Epithelial cell of prostate (primary cell): ENCODE results near the gene SPEN.
A peak's percentile ranks its signal among the peaks of the same experiment; 100 is the strongest.

Experiments
- DNase-seq: peaks from one replicate; pipeline ENCODE4 v3.0.0-alpha.2; 2011; ENCODE audit warnings: low read depth, low spot score
- H3K27ac ChIP-seq: fragments of 450-650 bp; 2 replicates; pipeline ENCODE4 v1.5.1; 2017; ENCODE audit warnings: mild to moderate bottlenecking

SPEN gene

DNA sequence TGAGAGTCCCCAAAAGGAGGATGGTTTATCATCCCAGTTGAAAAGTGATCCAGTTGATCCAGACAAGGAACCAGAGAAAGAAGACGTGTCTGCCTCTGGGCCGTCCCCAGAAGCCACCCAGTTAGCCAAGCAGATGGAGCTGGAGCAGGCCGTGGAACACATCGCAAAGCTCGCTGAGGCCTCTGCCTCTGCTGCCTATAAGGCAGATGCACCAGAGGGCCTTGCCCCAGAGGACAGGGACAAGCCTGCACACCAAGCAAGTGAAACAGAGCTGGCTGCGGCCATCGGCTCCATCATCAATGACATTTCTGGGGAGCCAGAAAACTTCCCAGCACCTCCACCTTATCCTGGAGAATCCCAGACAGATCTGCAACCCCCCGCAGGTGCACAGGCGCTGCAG is 85.1 kb downstream of the SPEN start:
- no peak overlapping the region for H3K27ac ChIP-seq
- DNase-seq = no peak

DNA sequence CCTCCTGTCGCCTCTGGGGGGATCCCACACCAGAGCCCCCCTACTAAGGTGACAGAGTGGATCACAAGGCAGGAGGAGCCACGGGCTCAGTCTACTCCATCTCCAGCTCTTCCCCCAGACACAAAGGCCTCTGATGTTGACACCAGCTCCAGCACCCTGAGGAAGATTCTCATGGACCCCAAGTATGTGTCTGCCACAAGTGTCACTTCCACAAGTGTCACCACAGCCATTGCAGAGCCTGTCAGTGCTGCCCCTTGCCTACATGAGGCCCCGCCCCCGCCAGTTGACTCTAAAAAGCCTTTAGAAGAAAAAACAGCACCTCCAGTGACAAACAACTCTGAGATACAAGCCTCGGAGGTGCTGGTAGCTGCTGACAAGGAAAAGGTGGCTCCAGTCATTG is 86.2 kb downstream of the SPEN start:
- DNase-seq = no peak
- H3K27ac ChIP-seq = no peak overlapping the region

- H3K27ac ChIP-seq = no peak overlapping the region
- DNase-seq = no peak
Measured at GRCh38 chr1:15934211-15935055, 86.9 kb downstream of the SPEN start.

GRCh38 chr1:15935056-15935950 is 87.8 kb downstream of the SPEN start:
- H3K27ac ChIP-seq = no peak overlapping the region
- DNase-seq = no peak

- DNase-seq = no peak
Measured at GRCh38 chr1:15936025-15936424, 88.5 kb downstream of the SPEN start.

DNA sequence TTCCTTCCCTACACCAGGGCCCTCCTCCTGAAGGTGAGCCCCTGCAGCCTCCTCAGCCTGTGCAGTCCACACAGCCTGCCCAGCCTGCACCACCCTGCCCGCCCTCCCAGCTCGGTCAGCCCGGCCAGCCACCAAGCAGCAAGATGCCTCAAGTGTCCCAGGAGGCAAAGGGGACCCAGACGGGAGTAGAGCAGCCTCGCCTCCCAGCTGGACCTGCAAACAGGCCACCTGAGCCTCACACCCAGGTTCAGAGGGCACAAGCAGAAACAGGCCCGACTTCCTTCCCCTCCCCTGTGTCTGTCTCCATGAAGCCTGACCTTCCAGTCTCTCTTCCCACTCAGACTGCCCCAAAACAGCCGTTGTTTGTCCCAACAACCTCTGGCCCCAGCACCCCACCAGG is 89.6 kb downstream of the SPEN start:
- no peak for DNase-seq
- H3K27ac ChIP-seq = peak overlapping the region; percentile 16

More at GRCh38 chr1:15936025-15936424, 88.5 kb downstream of the SPEN start:
- H3K27ac ChIP-seq = no peak overlapping the region

DNA sequence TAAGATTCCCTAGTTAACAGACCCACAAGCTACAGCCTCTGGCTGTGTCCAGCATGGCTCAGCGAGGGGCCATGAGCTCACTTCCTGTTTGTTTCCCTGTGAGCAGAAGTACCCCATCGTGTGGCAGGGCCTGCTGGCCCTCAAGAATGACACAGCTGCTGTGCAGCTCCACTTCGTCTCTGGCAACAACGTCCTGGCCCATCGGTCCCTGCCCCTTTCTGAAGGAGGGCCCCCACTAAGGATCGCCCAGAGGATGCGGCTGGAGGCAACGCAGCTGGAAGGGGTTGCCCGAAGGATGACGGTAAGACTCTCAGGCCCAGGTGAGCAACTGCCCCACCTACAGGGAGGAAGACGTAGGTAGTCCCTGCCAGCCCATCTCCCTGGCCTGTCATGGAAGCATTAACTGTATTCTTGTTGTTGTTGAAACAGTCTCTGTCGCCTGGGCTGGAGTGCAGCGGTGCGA is 90.2 kb downstream of the SPEN start:
- H3K27ac ChIP-seq = peak overlapping the region; percentile 16
- no peak for DNase-seq

DNA sequence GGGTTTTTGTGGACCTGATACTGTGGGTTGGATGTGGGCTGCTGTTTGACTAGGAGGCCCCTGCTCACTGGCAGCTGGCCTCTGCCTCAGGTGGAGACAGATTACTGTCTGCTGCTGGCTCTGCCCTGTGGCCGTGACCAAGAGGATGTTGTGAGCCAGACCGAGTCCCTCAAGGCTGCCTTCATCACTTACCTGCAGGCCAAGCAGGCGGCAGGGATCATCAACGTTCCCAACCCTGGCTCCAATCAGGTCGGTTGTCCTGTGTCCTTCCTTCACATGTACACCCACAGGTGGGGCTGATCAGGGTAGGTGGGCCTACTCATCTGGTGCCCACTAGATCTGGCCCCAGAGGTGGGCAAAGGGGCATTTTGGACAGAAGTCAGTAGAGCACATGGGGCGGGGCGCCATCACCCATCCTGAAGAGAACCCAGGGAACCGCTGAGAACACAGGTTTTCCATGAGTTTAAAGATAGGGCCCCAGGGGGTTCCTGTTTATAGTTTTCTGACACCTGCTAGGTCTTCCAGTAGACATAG is 91.2 kb downstream of the SPEN start:
- H3K27ac ChIP-seq = peak overlapping the region; percentile 40
- DNase-seq = no peak

DNA sequence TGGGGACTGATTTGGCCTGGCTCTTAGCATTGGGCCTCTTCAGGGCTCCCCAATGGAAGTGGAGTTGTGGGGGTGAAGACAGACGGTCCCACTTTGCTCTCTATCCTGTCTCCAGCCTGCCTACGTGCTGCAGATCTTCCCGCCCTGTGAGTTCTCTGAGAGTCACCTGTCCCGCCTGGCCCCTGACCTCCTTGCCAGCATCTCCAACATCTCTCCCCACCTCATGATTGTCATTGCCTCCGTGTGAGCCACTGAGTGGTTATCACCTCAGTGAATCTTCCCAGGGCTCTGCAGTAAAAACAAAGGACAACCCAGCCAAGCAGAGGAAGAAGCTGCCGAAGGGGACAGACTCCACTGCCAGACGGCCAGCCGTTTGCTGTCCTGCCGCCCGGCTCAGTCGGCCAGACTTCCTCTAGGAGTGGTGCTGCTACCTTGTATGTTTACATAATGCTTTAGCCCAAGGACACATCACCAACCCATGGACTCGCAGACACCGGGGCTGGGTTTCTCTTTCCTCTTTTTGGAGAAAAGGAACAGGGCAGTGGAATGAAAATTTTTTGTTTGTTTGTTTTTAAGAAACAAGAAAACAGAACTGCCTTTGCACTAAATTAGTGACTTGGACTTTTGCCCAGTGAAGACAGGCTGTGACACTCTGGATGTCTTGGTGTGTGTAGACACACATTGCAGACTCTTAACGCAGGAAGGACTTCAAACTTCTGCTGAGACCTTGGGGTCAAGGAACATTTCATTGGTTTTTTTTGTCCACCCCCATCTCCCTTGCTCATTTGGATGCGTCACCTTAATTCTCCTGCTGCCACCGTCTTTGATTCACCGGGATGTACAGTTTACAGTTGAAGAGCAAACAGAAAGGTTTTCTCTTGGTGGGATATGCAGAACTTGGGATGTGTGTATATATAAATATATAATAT is 91.9 kb downstream of the SPEN start:
- no peak for DNase-seq
- peak overlapping the region; percentile 40 for H3K27ac ChIP-seq

- no peak overlapping the region for H3K27ac ChIP-seq
- DNase-seq = no peak
Measured at GRCh38 chr1:15940110-15941043, 92.9 kb downstream of the SPEN start.

- no peak for DNase-seq
- H3K27ac ChIP-seq = no peak overlapping the region
Measured at GRCh38 chr1:15941044-15941840, 93.7 kb downstream of the SPEN start.

GRCh38 chr1:15941899-15942660 is 94.6 kb downstream of the SPEN start:
- no peak overlapping the region for H3K27ac ChIP-seq
- DNase-seq = no peak

DNA sequence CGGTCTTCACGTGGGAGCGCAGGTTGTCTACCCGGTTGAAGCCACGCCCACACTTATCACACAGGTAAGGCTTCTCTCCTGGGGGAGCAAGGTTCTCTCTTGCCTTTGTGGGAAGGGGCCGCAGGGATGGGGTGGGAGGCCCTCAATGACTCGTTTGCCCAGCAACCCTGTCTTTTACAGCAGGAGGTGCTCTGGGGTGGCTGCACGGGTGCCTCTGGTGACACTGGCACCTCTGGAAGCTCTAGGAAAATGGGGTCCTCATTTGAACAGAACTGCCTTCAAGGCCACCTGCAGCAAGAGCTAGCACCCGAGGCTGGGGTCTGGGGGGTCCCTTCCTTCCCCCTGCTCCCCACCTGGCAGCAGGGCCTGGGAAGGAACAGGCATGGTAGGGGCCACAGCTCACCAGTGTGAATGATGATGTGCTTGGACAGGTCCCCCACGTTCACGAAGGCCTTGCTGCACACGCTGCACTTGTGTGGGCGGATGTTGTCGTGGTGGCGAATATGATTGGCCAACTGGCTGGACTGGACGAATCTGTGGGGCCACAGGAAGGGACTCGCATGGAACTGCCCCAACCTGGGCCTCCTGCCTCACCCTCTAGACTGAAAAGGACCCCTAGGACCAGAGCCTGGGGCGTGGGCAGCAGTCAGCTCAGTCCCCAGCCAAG is 95.3 kb downstream of the SPEN start:
- no peak for DNase-seq
- H3K27ac ChIP-seq = no peak overlapping the region

- DNase-seq = no peak
- H3K27ac ChIP-seq = no peak overlapping the region
Measured at GRCh38 chr1:15943328-15943991, 96.0 kb downstream of the SPEN start.

DNA sequence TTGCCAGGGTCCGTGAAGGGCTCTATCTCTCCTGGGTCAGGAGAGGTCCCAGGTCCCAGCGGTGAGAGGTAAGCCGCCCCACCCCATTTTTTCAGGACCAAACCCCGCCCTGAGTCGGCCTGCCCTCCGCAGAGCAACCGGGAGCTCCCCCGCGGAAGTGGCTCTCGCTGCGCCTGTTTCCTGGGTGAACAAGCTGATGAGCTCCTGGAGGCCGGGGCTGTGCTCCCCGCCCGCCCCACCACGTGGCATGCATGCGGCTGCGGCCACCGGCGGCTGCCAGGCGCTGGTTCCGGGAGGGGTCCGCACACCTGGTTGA is 96.4 kb downstream of the SPEN start:
- no peak overlapping the region for H3K27ac ChIP-seq
- no peak for DNase-seq

GRCh38 chr1:15944308-15945010 is 97.0 kb downstream of the SPEN start:
- no peak for DNase-seq
- no peak overlapping the region for H3K27ac ChIP-seq
